Left ventricle myocardium inferior (tissue), 1 donor: Measurements from ENCODE around the gene TSPAN9. TPM values are rescaled to one million over a fixed set of nuclear protein-coding genes. Genes with fewer than 3 reads are reported as not detected.

Source experiments
- DNase-seq: peaks from one replicate; pipeline ENCODE4 v3.0.0-alpha.2; 2020
- H3K27ac ChIP-seq: fragments of 200-600 bp; replicated peaks from 2 replicates; pipeline ENCODE4 v1.8.0; 2021
- H3K27me3 ChIP-seq: fragments of 200-600 bp; 2 replicates; pipeline ENCODE4 v1.8.0; 2021; ENCODE audit warnings: low read depth
- H3K36me3 ChIP-seq: fragments of 200-600 bp; 2 replicates; pipeline ENCODE4 v1.8.0; 2021
- H3K4me1 ChIP-seq: fragments of 200-600 bp; 2 replicates; pipeline ENCODE4 v1.8.0; 2021
- H3K4me3 ChIP-seq: fragments of 200-600 bp; 2 replicates; pipeline ENCODE4 v1.8.0; 2021; ENCODE audit warnings: mild to moderate bottlenecking, moderate library complexity
- H3K9me3 ChIP-seq: fragments of 200-600 bp; replicated peaks from 2 replicates; pipeline ENCODE4 v1.8.0; 2021
- intact Hi-C: fragments of 100-400 bp; cut with micrococcal nuclease; formaldehyde crosslinking; loops from one replicate; pipeline ENCODE4 v1.11.0; 2022
- total RNA-seq: library from RNA; stranded (reverse); fragmentation: NEBNext Ultra II Directional; extraction: Animal tissue kit (Norgen Biotek cat#: 25700); gene quantifications from one replicate; pipeline ENCODE4 v1.2.1, GENCODE V29; 2021
- TF ChIP-seq, protein P1 (sequence below): fragments of 200-600 bp; IDR thresholded peaks from 2 replicates; pipeline ENCODE4 v1.8.0; 2021; ENCODE audit warnings: antibody characterized with exemption, mild to moderate bottlenecking, borderline replicate concordance
- donor health status: DM: no; HTN: yes; CAD: no; lungs with severe emphysema.

TSPAN9 gene
- total RNA-seq, 1 donor from 2014 or later: 305 TPM

DNA sequence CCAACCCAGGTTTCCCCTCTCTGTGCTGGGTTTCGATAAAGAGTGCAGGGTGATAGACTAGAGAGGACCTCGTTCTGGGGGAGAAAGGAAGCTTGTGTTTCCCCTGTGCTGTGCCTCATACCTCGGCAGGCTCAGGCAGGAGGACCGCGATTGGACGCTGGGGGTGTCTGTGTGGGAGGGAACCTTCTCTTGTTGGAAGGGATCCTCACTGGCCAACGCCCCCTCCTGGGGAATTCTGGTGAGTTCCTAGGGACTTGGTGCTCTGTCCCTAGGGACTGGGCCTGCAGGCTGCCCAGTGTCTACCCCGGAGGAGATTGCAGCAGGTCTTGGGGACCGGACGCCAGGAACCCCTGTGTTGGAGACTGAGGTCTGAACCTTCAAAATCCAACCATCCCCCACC lies 256.4 kb downstream of the TSPAN9 start:
- DNase-seq: no peak
- Histone ChIP-seq H3K4me1 (peaks cover 41% of the 10 kb centered on the region), H3K9me3 (no peaks in the 10 kb centered on the region), H3K36me3 (no peaks in the 10 kb centered on the region), H3K27me3 (no peaks in the 10 kb centered on the region), H3K4me3 (no peak overlapping the region), H3K27ac (peak overlapping the region; percentile 62)
- TF ChIP-seq, protein P1, sequence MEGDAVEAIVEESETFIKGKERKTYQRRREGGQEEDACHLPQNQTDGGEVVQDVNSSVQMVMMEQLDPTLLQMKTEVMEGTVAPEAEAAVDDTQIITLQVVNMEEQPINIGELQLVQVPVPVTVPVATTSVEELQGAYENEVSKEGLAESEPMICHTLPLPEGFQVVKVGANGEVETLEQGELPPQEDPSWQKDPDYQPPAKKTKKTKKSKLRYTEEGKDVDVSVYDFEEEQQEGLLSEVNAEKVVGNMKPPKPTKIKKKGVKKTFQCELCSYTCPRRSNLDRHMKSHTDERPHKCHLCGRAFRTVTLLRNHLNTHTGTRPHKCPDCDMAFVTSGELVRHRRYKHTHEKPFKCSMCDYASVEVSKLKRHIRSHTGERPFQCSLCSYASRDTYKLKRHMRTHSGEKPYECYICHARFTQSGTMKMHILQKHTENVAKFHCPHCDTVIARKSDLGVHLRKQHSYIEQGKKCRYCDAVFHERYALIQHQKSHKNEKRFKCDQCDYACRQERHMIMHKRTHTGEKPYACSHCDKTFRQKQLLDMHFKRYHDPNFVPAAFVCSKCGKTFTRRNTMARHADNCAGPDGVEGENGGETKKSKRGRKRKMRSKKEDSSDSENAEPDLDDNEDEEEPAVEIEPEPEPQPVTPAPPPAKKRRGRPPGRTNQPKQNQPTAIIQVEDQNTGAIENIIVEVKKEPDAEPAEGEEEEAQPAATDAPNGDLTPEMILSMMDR: no peak
- intact Hi-C loops: no loop called here

DNA sequence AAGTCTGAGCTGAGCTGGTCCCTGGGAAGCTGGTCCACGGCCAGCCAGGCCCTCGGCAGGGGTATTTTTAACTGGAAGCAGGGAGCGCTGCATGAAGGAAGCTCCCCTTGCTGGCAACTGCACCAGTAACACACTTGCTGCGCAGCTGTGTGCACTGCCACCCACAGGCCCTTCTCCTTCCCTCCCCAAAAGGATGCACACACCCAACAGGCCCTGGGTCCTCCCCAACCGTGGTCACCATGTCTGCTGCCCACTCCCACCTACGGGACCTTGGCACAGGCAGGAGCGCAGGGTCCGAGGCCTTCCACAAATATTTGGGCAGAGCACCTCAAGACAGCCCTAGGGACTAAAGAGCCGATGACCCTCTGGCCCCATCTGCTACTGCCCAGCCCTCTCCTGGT lies 256.8 kb downstream of the TSPAN9 start:
- TF ChIP-seq, protein P1: peak; percentile 31
- peaks cover 41% of the 10 kb centered on the region for H3K4me1 ChIP-seq
- no peak overlapping the region for H3K4me3 ChIP-seq
- peak overlapping the region; percentile 62 for H3K27ac ChIP-seq
- no peaks in the 10 kb centered on the region for H3K27me3 ChIP-seq
- H3K9me3 ChIP-seq: no peaks in the 10 kb centered on the region
- no peaks in the 10 kb centered on the region for H3K36me3 ChIP-seq
- DNase-seq: peak; percentile 52
- intact Hi-C loops: no loop called here

DNA sequence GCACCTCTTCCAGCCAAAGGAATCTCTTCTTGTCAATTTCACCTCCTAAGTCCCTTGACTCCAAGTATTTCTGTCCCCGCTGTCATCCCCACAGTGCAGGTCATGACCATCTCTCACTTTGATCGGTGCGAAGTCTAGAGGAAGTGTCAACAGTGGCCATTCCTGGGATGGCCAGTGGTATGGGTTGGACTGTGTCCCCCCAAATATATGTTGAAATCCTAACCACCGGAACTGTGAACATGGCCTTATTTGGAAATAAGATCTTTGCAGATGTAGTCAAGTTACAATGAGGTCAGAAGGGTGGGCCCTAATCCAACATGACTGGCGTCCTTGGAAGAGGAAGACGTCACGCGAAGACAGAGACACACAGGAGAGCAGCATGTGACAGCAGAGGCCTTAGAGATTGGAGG lies 257.9 kb downstream of the TSPAN9 start:
- intact Hi-C loops: no loop called here
- Histone ChIP-seq H3K4me1 (peaks cover 41% of the 10 kb centered on the region), H3K27ac (no peak overlapping the region)

More for the DNA sequence above, 257.9 kb downstream of the TSPAN9 start:
- H3K27me3 ChIP-seq: no peaks in the 10 kb centered on the region
- no peak overlapping the region for H3K4me3 ChIP-seq
- TF ChIP-seq, protein P1: no peak
- no peaks in the 10 kb centered on the region for H3K9me3 ChIP-seq
- no peaks in the 10 kb centered on the region for H3K36me3 ChIP-seq
- DNase-seq: no peak

Other genes starting within 250 kb of the TSPAN9 start
- 1.2 TPM for gene NRIP2, start 242.3 kb upstream of the TSPAN9 start, total RNA-seq
- not detected for gene TEX52, start 220.3 kb upstream of the TSPAN9 start, total RNA-seq
- 0.71 TPM for gene FOXM1, start 200.2 kb upstream of the TSPAN9 start, total RNA-seq
- gene RHNO1, start 200.2 kb upstream of the TSPAN9 start, total RNA-seq: 3.6 TPM
- 4.8 TPM for gene TULP3, start 186.5 kb upstream of the TSPAN9 start, total RNA-seq
- 6.7 TPM for gene TEAD4, start 118.0 kb upstream of the TSPAN9 start, total RNA-seq